Common myeloid progenitor, CD34-positive (primary cell): ENCODE results near the gene GOLIM4. TPM values are rescaled to one million over a fixed set of nuclear protein-coding genes. Genes with fewer than 3 reads are reported as not detected.
A peak's percentile ranks its signal among the peaks of the same experiment; 100 is the strongest.
"Not testable (repeated sequence)": the region's sequence is repeated elsewhere in the genome, so short reads cannot be mapped to it uniquely, and the experiment has no call there.

Experiments
- CTCF ChIA-PET: fragments of 350-600 bp; sonication (Branson Sonifier 250); formaldehyde crosslinking; loops from one replicate; lab custom pipeline; 2021; ENCODE audit warnings: antibody characterized with exemption; lab: Charles Lee
- POLR2A ChIA-PET: fragments of 350-600 bp; sonication (Branson Sonifier 250); formaldehyde crosslinking; loops from one replicate; lab custom pipeline; 2021; ENCODE audit warnings: antibody characterized with exemption; lab: Charles Lee
- DNase-seq, 3 donors: peaks; one replicate each; pipeline versions ENCODE4 v3.0.0 to v3.0.0-alpha.2; 2013
- H3K27ac ChIP-seq, 2 experiments: 1 replicate in 1 of 2; 2 replicates in 1 of 2; pipeline ENCODE4 v1.7.0; 2013; ENCODE audit warnings: inconsistent platforms in 2 of 2, low read length in 2 of 2, mild to moderate bottlenecking in 2 of 2, low read depth in 1 of 2, moderate library complexity in 1 of 2; ENCODE audit not compliant: severe bottlenecking in 2 of 2, insufficient read depth in 1 of 2, poor library complexity in 1 of 2
- H3K27me3 ChIP-seq, 5 experiments: replicated peaks in 2 of 5; 1 replicate in 3 of 5; 2 replicates in 2 of 5; pipeline versions ENCODE4 v1.6.1 to v1.7.0; 2013; ENCODE audit warnings: low read length in 4 of 5, mild to moderate bottlenecking in 2 of 5, moderate library complexity in 2 of 5, inconsistent platforms in 1 of 5; ENCODE audit not compliant: insufficient read depth in 5 of 5, control insufficient read depth in 4 of 5
- H3K36me3 ChIP-seq, 4 experiments: 1 replicate in 2 of 4; 2 replicates in 2 of 4; pipeline versions ENCODE4 v1.6.1 to v1.7.0; 2013; ENCODE audit warnings: low read length in 3 of 4, control low read depth in 1 of 4, mild to moderate bottlenecking in 1 of 4; ENCODE audit not compliant: control insufficient read depth in 4 of 4, insufficient read depth in 4 of 4
- H3K4me1 ChIP-seq, 4 experiments: 1 replicate in 3 of 4; 2 replicates in 1 of 4; pipeline versions ENCODE4 v1.6.1 to v1.7.1; 2013; ENCODE audit warnings: low read length in 3 of 4, mild to moderate bottlenecking in 3 of 4, control low read depth in 1 of 4, inconsistent platforms in 1 of 4, moderate library complexity in 1 of 4; ENCODE audit not compliant: control insufficient read depth in 4 of 4, insufficient read depth in 4 of 4; ENCODE audit errors: control extremely low read depth in 1 of 4
- H3K4me3 ChIP-seq, 7 experiments: 1 replicate in 4 of 7; 2 replicates in 3 of 7; pipeline versions ENCODE4 v1.5.1 to v1.7.0; 2013; ENCODE audit warnings: mild to moderate bottlenecking in 7 of 7, low read length in 6 of 7, moderate library complexity in 6 of 7, inconsistent platforms in 2 of 7, low read depth in 2 of 7, control low read depth in 1 of 7; ENCODE audit not compliant: insufficient read depth in 4 of 7, control insufficient read depth in 1 of 7; ENCODE audit errors: extremely low read depth in 1 of 7
- H3K9me3 ChIP-seq, 5 experiments: 1 replicate in 4 of 5; 2 replicates in 1 of 5; pipeline versions ENCODE4 v1.6.1 to v1.7.1; 2013; ENCODE audit warnings: low read length in 4 of 5, mild to moderate bottlenecking in 2 of 5, inconsistent platforms in 1 of 5, low read depth in 1 of 5, moderate library complexity in 1 of 5; ENCODE audit not compliant: control insufficient read depth in 4 of 5, insufficient read depth in 2 of 5; ENCODE audit errors: control extremely low read depth in 1 of 5
- WGBS: methylation state at CpG from one replicate; pipeline ENCODE4 v1.1.5; 2013; ENCODE audit not compliant: insufficient coverage; 5-methylcytosine and 5-hydroxymethylcytosine counted together
- polyA plus RNA-seq: library from polyadenylated mRNA; unstranded; fragments of 120-200 nt; gene quantifications from one replicate; pipeline ENCODE4 v1.2.1, GENCODE V29; 2013

Gene GOLIM4
- 31.9 TPM for polyA plus RNA-seq

GRCh38 chr3:168095611-168096209 is at the start of gene GOLIM4:
GOLIM4 (minus strand) TSS chr3:168095924; CDS start chr3:168095285, 639 bp downstream.
- CTCF ChIA-PET, result interaction anchor here (0.6 to 4.2 kb wide), 14 partner anchors 9 to 73 kb away, joined by 3 to 22 read pairs (median 6); no protein-coding TSS in a partner anchor
- peaks cover 15 to 52% (median 35%) of the 10 kb centered on the region in 4 experiments for H3K4me1 ChIP-seq
- no peaks in the 10 kb centered on the region for H3K9me3 ChIP-seq
- under 1% methylated on average over 17 of the region's 52 CpGs for WGBS
- H3K36me3 ChIP-seq, result no peaks in the 10 kb centered on the region
- peak within 1 kb of the TSS; percentile 40 to 79 for H3K27ac ChIP-seq
- POLR2A ChIA-PET, result interaction anchor here (0.6 kb wide), 1 partner anchor 43 kb away, joined by 3 read pairs; no protein-coding TSS in a partner anchor
- no peaks in the 10 kb centered on the region for H3K27me3 ChIP-seq
- DNase-seq, result peak; percentile 97 to 99 (median 98)
- H3K4me3 ChIP-seq, result peak within 1 kb of the TSS; percentile 80 to 89 (median 84)

DNA sequence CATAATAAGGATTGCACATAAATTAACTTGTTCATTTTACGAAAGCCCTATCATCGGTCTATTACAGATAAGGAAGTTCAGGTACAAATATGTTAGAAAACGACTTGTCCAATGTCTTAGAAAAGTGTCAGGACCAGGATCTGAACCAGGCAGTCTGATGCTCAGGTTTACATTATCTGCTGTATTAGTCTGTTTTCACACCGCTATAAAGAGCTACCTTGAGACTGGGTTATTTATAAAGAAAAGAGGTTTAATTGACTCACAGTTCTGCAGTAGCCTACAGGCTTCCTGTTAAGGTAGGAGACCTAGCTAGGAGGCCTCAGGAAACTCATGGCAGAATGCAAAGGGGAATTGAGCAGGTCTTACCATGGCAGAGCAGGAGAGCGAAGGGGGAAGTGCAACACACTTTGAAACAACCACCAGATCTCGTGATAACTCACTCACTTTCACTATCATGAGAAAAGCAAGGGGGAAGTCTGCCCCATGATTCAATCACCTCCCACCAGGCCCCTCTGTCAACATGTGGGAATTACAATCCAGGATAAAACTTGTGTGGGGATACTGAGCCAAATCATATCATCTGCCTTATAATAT is 45.8 kb upstream of the GOLIM4 start:
- Histone ChIP-seq H3K4me1 (peaks cover 0 to 9% (median 4%) of the 10 kb centered on the region in 4 experiments), H3K4me3 (peak overlapping the region in 3 of 7 experiments; percentile 16 to 50 (median 43)), H3K36me3 (no peaks in the 10 kb centered on the region), H3K9me3 (peaks cover 0 to 2% (median 0%) of the 10 kb centered on the region in 5 experiments), H3K27me3 (no peaks in the 10 kb centered on the region), H3K27ac (no peak overlapping the region)
- 70% methylated on average over 5 of the region's 6 CpGs for WGBS
- peak; percentile 41 to 80 (median 67) for DNase-seq
- CTCF ChIA-PET, result interaction anchor here (1.4 kb wide), 1 partner anchor 15 kb away, joined by 3 read pairs; no protein-coding TSS in a partner anchor
- POLR2A ChIA-PET, result no interaction called here

GRCh38 chr3:168139947-168140346 is 44.2 kb upstream of the GOLIM4 start:
- WGBS, result 100% methylated on average over 2 of the region's 3 CpGs
- ChIA-PET CTCF (no interaction called here), POLR2A (no interaction called here)
- Histone ChIP-seq H3K9me3 (peaks cover 0 to 2% (median 0%) of the 10 kb centered on the region in 5 experiments), H3K27me3 (no peaks in the 10 kb centered on the region), H3K4me3 (no peak overlapping the region), H3K4me1 (peaks cover 0 to 9% (median 4%) of the 10 kb centered on the region in 4 experiments), H3K27ac (no peak overlapping the region), H3K36me3 (no peaks in the 10 kb centered on the region)
- DNase-seq, result no peak

DNA sequence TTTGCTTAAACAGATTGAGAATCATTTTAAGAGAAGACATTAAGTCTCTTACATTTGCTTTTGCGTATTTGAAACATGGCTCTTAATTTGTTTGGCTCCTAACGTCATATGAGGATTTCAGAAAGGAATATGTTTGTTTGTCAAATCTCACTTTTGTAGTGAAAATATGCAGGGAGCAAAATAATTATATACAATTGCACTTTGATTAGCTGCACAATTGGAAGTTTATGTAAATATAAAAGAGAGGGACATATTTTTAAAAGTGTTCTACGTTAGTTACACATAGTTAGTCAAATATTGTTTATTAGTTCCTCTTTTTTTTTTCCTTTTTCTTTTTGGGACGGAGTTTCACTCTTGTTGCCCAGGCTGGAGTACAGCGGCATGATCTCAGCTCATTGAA is 42.7 kb upstream of the GOLIM4 start:
- no peaks in the 10 kb centered on the region for H3K36me3 ChIP-seq
- H3K27me3 ChIP-seq, result no peaks in the 10 kb centered on the region
- whole genome bisulfite sequencing, result 100% methylated on average over 2 of the region's 5 CpGs
- no peaks in the 10 kb centered on the region for H3K9me3 ChIP-seq
- H3K27ac ChIP-seq, result peak overlapping the region in 1 of 2 experiments; percentile 9
- peaks cover 0 to 9% (median 4%) of the 10 kb centered on the region in 4 experiments for H3K4me1 ChIP-seq
- ChIA-PET POLR2A (no interaction called here), CTCF (no interaction called here)
- H3K4me3 ChIP-seq, result peak overlapping the region in 1 of 7 experiments; percentile 48
- DNase-seq, result no peak

GRCh38 chr3:168134931-168135330 is 39.2 kb upstream of the GOLIM4 start:
- H3K36me3 ChIP-seq, result no peaks in the 10 kb centered on the region
- H3K4me3 ChIP-seq, result no peak overlapping the region
- POLR2A ChIA-PET, result no interaction called here
- no peaks in the 10 kb centered on the region for H3K4me1 ChIP-seq
- DNase-seq, result no peak
- no peak overlapping the region for H3K27ac ChIP-seq
- no peaks in the 10 kb centered on the region for H3K27me3 ChIP-seq
- whole genome bisulfite sequencing, result 100% methylated on average over 2 of the region's 5 CpGs
- H3K9me3 ChIP-seq, result no peaks in the 10 kb centered on the region
- CTCF ChIA-PET, result no interaction called here

DNA sequence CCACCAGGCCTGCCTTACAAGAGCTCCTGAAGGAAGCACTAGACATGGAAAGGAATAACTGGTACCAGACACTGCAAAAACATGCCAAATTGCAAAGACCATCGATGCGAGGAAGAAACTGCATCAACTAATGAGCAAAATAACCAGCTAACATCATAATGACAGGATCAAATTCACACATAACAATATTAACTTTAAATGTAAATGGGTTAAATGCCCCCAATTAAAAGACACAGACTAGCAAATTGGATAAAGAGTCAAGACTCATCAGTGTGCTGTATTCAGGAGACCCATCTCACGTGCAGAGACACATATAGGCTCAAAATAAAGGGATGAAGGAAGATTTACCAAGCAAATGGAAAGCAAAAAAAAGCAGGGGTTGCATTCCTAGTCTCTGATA is 34.5 kb upstream of the GOLIM4 start:
- no CpG with 5 or more reads among the region's 3 CpGs for WGBS

DNA sequence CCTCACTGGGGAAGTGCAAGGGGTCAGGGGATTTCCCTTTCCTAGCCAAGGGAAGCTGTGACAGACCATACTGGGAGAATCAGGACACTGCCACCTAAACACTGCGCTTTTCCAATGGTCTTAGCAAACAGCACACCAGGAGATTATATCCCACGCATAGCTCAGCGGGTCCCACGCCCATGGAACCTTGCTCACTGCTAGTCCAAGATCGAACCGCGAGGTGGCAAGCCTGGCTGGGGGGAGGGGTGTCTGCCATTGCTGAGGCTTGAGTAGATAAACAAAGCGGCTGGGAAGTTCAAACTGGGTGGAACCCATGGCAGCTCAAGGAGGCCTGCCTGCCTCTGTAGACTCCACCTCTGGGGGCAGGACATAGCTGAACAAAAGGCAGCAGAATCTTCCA is 32.7 kb upstream of the GOLIM4 start:
- CTCF ChIA-PET, H3K4me3 ChIP-seq, H3K36me3 ChIP-seq, H3K4me1 ChIP-seq, H3K27ac ChIP-seq, POLR2A ChIA-PET, DNase-seq, H3K27me3 ChIP-seq: not testable (repeated sequence)
- 100% methylated on average over 8 of the region's 8 CpGs for WGBS
- H3K9me3 ChIP-seq, result peaks cover 0 to 28% (median 8%) of the 10 kb centered on the region in 5 experiments

More for the DNA sequence above, 34.5 kb upstream of the GOLIM4 start:
- POLR2A ChIA-PET, H3K36me3 ChIP-seq, H3K27ac ChIP-seq, CTCF ChIA-PET, H3K27me3 ChIP-seq, H3K4me1 ChIP-seq, DNase-seq, H3K4me3 ChIP-seq: not testable (repeated sequence)
- H3K9me3 ChIP-seq, result peaks cover 0 to 28% (median 8%) of the 10 kb centered on the region in 5 experiments
